ENCODE measurements around the gene ZNF768. TPM values are rescaled to one million over a fixed set of nuclear protein-coding genes. Genes with fewer than 3 reads are reported as not detected.

Gene ZNF768
- polyA plus RNA-seq, 1 donor = 53.1 TPM

GRCh38 chr16:30556125-30556473 lies 29.7 kb upstream of the ZNF768 start:
- no peaks in the 10 kb centered on the region for H3K27me3 ChIP-seq (ENCODE audit: control insufficient read depth, insufficient read depth, low read length)

DNA sequence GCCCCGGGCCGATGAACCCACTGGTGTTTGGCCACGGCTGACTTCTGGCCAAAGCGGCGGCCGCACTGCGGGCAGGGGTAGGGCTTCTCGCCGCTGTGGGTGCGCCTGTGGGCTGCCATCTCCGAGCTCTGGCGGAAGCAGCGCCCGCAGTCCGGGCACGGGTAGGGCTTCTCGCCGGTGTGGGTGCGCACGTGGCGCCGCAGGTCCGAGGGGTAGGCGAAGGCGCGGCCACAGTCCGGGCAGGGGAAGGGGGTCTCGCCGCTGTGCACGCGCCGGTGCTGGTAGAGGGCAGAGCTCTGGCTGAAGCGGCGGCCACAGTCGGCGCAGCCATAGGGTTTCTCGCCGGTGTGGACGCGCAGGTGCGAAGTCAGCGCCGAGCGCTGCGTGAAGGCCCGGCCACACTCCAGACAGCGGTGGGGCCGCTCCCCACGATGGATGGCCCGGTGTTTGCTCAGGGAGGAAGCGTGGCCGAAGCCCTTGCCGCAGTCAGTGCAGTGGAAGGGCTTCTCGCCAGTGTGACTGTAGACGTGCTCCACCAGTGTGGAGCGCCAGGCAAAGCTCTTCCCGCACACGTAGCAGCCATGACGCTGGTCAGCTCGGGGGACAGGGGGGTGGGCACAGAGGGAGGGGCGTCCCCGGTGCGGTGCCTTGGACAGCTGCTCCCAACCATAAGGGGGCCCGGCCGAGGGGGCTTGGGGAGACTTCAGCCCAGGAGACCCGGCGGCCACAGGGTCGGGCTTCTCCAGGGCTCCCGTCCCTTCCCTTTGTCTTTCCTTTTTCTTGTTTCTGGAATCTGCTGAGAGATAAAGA lies 29.2 kb upstream of the ZNF768 start:
- no CpG with 5 or more reads among the region's 69 CpGs for WGBS (ENCODE audit: insufficient coverage, low lambda C conversion rate)
- H3K36me3 ChIP-seq (ENCODE audit: control insufficient read depth, insufficient read depth, low read length) = peaks cover 37% of the 10 kb centered on the region
- peak overlapping the region; percentile 20 for H3K4me3 ChIP-seq (ENCODE audit: low read length)
- no peak for DNase-seq
- no peak overlapping the region for H3K27ac ChIP-seq (ENCODE audit: low read length)
- peaks cover 10% of the 10 kb centered on the region for H3K9me3 ChIP-seq (ENCODE audit: control insufficient read depth, low read depth, low read length)
- H3K4me1 ChIP-seq (ENCODE audit: control insufficient read depth, insufficient read depth, low read length) = peaks cover 46% of the 10 kb centered on the region
- no peaks in the 10 kb centered on the region for H3K27me3 ChIP-seq (ENCODE audit: control insufficient read depth, insufficient read depth, low read length)

More at GRCh38 chr16:30556125-30556473, 29.7 kb upstream of the ZNF768 start:
- H3K4me1 ChIP-seq (ENCODE audit: control insufficient read depth, insufficient read depth, low read length) = peaks cover 46% of the 10 kb centered on the region
- WGBS (ENCODE audit: insufficient coverage, low lambda C conversion rate) = no CpG with 5 or more reads among the region's 10 CpGs
- peaks cover 10% of the 10 kb centered on the region for H3K9me3 ChIP-seq (ENCODE audit: control insufficient read depth, low read depth, low read length)
- no peak overlapping the region for H3K27ac ChIP-seq (ENCODE audit: low read length)
- DNase-seq = peak in 1 of 2 donors; percentile 44
- peaks cover 37% of the 10 kb centered on the region for H3K36me3 ChIP-seq (ENCODE audit: control insufficient read depth, insufficient read depth, low read length)
- H3K4me3 ChIP-seq (ENCODE audit: low read length) = peak overlapping the region; percentile 20

- Histone ChIP-seq H3K9me3 (ENCODE audit: control insufficient read depth, low read depth, low read length) (peaks cover 10% of the 10 kb centered on the region), H3K27ac (ENCODE audit: low read length) (no peak overlapping the region), H3K4me3 (ENCODE audit: low read length) (no peak overlapping the region), H3K36me3 (ENCODE audit: control insufficient read depth, insufficient read depth, low read length) (peaks cover 37% of the 10 kb centered on the region), H3K27me3 (ENCODE audit: control insufficient read depth, insufficient read depth, low read length) (no peaks in the 10 kb centered on the region), H3K4me1 (ENCODE audit: control insufficient read depth, insufficient read depth, low read length) (peaks cover 43% of the 10 kb centered on the region)
- DNase-seq = no peak
- WGBS (ENCODE audit: insufficient coverage, low lambda C conversion rate) = no CpG with 5 or more reads among the region's 18 CpGs
These were observed 28.4 kb upstream of the ZNF768 start for GRCh38 chr16:30554557-30555314.

DNA sequence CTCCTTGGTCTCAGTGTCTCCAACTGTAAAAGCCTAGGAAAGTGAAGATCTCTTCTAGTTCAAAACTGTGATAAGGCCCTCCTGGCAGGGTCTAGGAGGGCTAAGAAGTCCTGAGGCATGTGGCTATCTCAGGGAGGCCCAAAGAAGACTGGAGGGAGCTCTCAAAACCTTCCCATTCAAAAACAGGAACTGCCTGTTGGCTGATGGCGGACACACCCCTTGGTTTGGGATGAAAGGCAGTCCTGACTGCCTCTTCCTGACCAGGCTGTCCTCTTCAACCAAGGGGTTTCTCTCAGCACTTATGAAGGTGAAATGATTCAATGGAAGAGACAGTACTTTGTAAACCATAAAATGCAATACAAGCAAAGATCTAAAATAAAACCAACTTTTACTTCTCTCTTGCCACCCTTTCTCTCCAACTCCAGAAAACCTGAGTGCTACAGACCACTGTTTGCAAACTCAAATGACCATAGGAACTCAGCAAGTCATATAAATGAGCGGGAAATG lies 27.1 kb upstream of the ZNF768 start:
- Histone ChIP-seq H3K27ac (ENCODE audit: low read length) (peak overlapping the region; percentile 2), H3K27me3 (ENCODE audit: control insufficient read depth, insufficient read depth, low read length) (no peaks in the 10 kb centered on the region), H3K4me3 (ENCODE audit: low read length) (no peak overlapping the region), H3K36me3 (ENCODE audit: control insufficient read depth, insufficient read depth, low read length) (peaks cover 37% of the 10 kb centered on the region), H3K4me1 (ENCODE audit: control insufficient read depth, insufficient read depth, low read length) (peaks cover 47% of the 10 kb centered on the region), H3K9me3 (ENCODE audit: control insufficient read depth, low read depth, low read length) (peaks cover 10% of the 10 kb centered on the region)
- no CpG with 5 or more reads among the region's 2 CpGs for WGBS (ENCODE audit: insufficient coverage, low lambda C conversion rate)
- no peak for DNase-seq

DNA sequence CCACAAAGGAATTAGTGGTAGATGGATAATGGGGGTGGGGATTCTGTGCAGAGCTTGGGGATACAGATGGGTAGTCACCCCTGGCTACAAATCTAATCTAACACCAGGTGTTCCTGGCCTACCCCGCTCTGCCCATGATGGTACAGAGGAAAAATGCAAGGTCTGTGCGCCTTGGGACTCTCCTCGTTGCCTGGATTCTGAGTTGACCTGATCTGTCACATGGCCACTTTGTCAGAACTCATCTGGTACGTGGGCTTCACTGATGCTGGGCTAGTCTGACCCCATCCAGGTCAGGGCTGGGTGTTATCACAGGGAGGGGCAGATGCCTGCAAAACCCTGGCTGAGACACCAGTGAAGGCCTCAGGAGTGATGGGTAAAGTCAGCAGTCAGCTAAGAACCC lies 26.6 kb upstream of the ZNF768 start:
- Histone ChIP-seq H3K4me3 (ENCODE audit: low read length) (no peak overlapping the region), H3K27me3 (ENCODE audit: control insufficient read depth, insufficient read depth, low read length) (no peaks in the 10 kb centered on the region), H3K36me3 (ENCODE audit: control insufficient read depth, insufficient read depth, low read length) (peaks cover 37% of the 10 kb centered on the region), H3K9me3 (ENCODE audit: control insufficient read depth, low read depth, low read length) (peaks cover 9% of the 10 kb centered on the region), H3K4me1 (ENCODE audit: control insufficient read depth, insufficient read depth, low read length) (peaks cover 52% of the 10 kb centered on the region), H3K27ac (ENCODE audit: low read length) (peak overlapping the region; percentile 2)
- no CpG with 5 or more reads among the region's 4 CpGs for WGBS (ENCODE audit: insufficient coverage, low lambda C conversion rate)
- DNase-seq = no peak

- Histone ChIP-seq H3K36me3 (ENCODE audit: control insufficient read depth, insufficient read depth, low read length) (peaks cover 37% of the 10 kb centered on the region), H3K27me3 (ENCODE audit: control insufficient read depth, insufficient read depth, low read length) (no peaks in the 10 kb centered on the region), H3K4me1 (ENCODE audit: control insufficient read depth, insufficient read depth, low read length) (peaks cover 55% of the 10 kb centered on the region), H3K4me3 (ENCODE audit: low read length) (no peak overlapping the region), H3K27ac (ENCODE audit: low read length) (peak overlapping the region; percentile 39), H3K9me3 (ENCODE audit: control insufficient read depth, low read depth, low read length) (peaks cover 11% of the 10 kb centered on the region)
- WGBS (ENCODE audit: insufficient coverage, low lambda C conversion rate) = 69% methylated on average over 2 of the region's 3 CpGs
- DNase-seq = peak in 1 of 2 donors; percentile 43
These were observed 25.4 kb upstream of the ZNF768 start for GRCh38 chr16:30551781-30552180.

DNA sequence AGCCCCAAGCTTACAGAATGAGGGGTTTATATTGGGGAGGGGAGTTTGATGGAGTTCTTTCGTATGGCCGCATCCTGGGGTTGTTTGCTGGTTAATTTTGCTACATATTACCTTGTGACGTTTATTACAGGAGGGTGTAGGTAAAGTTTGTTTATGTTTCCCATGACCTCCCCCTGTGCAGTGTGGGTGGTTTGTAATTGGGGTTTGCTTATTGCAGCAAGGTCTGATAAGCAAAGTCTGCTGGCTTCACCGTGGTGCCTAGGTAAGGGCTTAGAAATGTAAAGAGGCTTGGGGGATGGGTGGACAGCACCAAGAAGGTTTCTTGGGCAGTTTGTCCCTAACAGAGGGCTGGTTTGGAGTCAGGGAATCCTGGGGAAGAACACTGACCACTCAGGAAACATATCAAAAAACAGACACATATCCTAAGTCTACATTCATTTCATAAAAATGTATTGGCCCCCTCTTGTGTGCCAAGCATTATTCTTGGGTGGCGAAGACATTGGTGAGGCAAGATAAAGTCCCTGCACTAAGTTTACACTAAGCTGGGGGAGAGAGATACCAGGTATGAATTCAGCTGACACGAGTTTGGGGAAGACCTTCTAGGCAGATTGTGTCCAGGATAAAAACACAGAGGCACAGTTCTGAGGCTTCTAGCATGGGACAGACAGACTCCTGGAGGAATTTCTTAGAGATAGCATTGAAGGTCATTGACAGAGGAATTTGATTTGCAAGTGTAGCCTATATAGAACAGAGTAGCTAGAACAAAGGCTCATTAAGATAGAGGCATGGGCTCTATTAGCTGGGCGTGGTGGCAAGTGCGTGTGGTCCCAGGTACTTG lies 22.3 kb upstream of the ZNF768 start:
- peak in 1 of 2 donors; percentile 66 for DNase-seq
- no CpG with 5 or more reads among the region's 8 CpGs for WGBS (ENCODE audit: insufficient coverage, low lambda C conversion rate)
- Histone ChIP-seq H3K27ac (ENCODE audit: low read length) (peak overlapping the region; percentile 87), H3K36me3 (ENCODE audit: control insufficient read depth, insufficient read depth, low read length) (peaks cover 8% of the 10 kb centered on the region), H3K4me3 (ENCODE audit: low read length) (no peak overlapping the region), H3K9me3 (ENCODE audit: control insufficient read depth, low read depth, low read length) (peaks cover 5% of the 10 kb centered on the region), H3K4me1 (ENCODE audit: control insufficient read depth, insufficient read depth, low read length) (peaks cover 48% of the 10 kb centered on the region), H3K27me3 (ENCODE audit: control insufficient read depth, insufficient read depth, low read length) (no peaks in the 10 kb centered on the region)

DNA sequence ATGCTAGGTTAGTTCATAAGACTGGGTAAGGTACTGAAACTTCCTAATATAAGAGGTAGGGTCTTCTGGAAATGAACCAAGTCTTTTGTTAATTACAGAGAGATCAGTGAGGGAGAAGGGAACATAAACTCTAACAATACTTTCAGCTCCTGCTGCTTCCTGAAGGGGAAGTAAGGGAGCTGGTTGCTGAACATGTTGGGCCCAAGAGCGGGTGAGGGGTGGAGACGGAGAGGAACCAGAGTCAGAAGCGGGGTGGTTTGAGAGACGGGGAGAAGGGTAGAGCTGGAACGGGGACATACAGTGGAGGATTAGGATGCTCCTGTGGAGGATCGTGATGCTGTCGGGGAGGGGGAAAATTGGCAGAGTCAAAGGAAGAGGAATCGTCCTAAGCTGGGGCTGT lies 19.7 kb upstream of the ZNF768 start:
- no peaks in the 10 kb centered on the region for H3K36me3 ChIP-seq (ENCODE audit: control insufficient read depth, insufficient read depth, low read length)
- H3K27ac ChIP-seq (ENCODE audit: low read length) = no peak overlapping the region
- no peak for DNase-seq
- H3K27me3 ChIP-seq (ENCODE audit: control insufficient read depth, insufficient read depth, low read length) = no peaks in the 10 kb centered on the region
- H3K9me3 ChIP-seq (ENCODE audit: control insufficient read depth, low read depth, low read length) = peaks cover 5% of the 10 kb centered on the region
- H3K4me1 ChIP-seq (ENCODE audit: control insufficient read depth, insufficient read depth, low read length) = peaks cover 53% of the 10 kb centered on the region
- H3K4me3 ChIP-seq (ENCODE audit: low read length) = no peak overlapping the region
- WGBS (ENCODE audit: insufficient coverage, low lambda C conversion rate) = 87% methylated on average over 8 of the region's 8 CpGs

DNA sequence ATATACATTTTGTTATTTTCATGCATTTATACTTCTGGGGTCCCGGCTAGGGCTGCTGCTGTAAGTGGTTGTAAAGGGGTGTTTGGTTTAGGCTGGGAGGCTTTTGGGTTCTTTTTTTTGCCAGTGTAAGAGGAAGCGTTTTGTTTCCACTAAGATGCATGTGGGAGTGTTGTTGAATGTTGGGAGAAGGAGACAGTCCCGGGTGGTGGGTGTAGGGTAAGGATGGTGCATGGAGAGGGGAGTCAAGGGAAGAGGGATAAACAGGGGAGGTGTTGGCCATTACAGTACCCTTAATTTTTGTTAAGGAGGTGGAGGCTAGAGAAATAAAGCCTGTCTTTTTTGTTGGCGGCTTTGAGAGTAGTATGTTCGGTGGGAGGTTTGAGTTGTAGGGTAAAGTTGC lies 16.7 kb upstream of the ZNF768 start:
- peak overlapping the region; percentile 86 for H3K27ac ChIP-seq (ENCODE audit: low read length)
- WGBS (ENCODE audit: insufficient coverage, low lambda C conversion rate) = 80% methylated on average over 1 of the region's 5 CpGs
- DNase-seq = no peak
- peaks cover 5% of the 10 kb centered on the region for H3K9me3 ChIP-seq (ENCODE audit: control insufficient read depth, low read depth, low read length)
- peak overlapping the region; percentile 23 for H3K4me3 ChIP-seq (ENCODE audit: low read length)
- peaks cover 62% of the 10 kb centered on the region for H3K4me1 ChIP-seq (ENCODE audit: control insufficient read depth, insufficient read depth, low read length)
- H3K36me3 ChIP-seq (ENCODE audit: control insufficient read depth, insufficient read depth, low read length) = no peaks in the 10 kb centered on the region
- no peaks in the 10 kb centered on the region for H3K27me3 ChIP-seq (ENCODE audit: control insufficient read depth, insufficient read depth, low read length)

Data from large intestine (tissue), 3 donors.